ENCODE measurements around the gene FSTL4.

FSTL4 gene

GRCh38 chr5:133473291-133473690, 139.1 kb downstream of the FSTL4 start:
- DNase-seq, result no peak

GRCh38 chr5:133472829-133473228, 139.5 kb downstream of the FSTL4 start:
- DNase-seq, result no peak

GRCh38 chr5:133471699-133472098, 140.6 kb downstream of the FSTL4 start:
- DNase-seq, result no peak

DNA sequence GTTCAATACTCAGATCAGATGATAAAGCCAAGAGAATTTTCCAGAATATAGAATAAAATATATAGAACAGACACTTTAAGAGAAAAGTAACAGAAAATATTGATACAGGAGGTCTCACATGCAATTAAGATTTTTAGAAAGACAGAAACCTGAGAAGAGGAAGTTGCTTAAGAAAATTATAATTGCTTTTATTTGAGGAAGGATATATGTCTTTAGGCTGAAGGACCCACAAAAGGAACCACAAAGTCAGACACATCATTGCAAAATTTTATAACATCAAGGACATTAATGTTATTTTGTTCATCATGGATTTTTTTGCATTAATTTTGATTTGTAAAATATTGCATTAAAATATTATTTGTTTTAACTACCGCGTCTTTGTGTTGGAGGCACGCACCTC, 141.5 kb downstream of the FSTL4 start:
- no peak for DNase-seq

DNA sequence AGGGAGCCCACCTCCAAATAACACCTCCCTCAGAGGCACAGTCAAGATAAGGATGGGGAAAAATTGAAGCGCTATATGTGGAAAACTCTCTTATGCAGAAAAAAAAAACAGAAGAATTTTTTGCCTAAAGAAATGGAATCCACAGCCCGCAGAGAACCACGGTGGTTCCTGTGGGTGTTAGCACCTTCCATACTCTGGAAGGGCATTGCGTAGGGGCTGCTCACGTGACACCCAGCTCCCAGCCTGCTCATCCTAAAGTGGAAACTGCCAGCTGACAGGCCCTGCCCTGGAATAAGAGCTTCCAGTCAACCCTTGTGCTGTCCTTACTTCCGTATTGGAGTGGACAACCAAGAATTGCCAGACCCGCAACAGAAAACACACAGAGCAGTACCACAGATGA, 142.5 kb downstream of the FSTL4 start:
- no peak for DNase-seq

DNA sequence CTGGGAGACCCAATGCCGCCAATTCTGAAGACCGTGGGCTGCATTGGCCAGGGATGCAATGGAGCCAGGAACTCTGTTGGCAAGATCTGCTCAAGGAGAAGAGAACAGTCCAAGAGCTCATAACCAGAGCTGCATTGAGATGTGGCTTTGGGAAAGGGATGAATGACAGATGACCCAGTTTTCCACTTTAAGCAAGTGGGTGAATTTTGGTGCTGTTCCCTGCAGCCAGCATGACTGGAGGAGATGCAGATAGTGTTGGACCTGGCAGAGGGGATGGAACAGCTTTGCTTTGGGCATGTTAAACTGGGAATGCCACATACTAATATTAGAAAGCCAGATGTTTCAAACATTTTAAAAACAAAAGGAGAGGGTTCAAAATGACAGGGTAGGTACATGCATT, 143.1 kb downstream of the FSTL4 start:
- DNase-seq, result no peak

DNA sequence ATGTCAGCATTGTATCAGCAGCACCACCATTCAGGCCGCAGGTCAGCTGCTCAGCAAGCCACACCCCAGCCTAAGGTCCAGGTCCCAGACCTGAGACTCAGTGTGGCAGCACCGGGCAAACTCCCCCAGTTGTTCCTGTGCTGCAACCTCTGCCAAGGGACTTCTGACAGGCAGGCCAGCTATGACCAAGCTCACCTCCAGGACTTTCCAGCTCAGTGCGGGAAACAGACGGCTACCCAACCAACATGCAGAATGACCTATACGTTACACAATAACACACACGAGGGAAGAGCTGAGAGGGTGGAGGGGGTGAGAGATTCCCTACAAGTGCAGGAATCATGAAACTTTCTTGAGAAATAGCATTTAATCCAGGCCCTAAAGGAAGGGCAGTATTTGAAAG, 143.7 kb downstream of the FSTL4 start:
- DNase-seq, result no peak

DNA sequence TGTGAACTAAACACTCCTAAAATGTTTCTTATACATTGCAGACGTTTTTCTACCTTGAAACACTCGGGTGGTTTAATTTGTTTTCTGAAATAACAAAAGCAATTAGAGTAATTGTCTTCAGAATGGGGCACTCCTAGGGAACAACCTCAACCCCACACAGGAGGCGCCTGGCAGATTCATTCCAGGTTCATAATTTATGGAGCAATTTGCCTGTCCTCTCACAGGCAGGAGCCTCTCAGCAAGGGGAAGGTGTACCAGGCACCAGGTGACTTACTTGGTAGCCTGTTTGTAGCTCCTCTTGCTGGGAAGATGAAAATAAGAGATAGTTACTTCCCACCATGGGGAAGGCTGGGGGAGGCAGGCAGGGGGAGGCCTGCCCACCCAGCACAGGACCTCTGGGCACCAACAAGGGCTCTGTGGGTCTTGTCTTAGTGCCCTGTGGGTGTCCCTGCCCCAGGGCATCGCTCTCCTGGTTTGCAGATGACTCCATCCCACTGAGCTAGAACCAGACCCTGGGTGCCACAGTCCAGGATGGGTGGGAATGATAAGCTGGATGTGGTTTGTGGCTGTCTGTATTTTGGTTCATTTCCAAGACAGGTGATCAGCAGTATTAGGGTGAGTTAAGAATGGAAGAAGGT, 144.4 kb downstream of the FSTL4 start:
- no peak for DNase-seq

GRCh38 chr5:133467335-133467779, 145.0 kb downstream of the FSTL4 start:
- no peak for DNase-seq

DNA sequence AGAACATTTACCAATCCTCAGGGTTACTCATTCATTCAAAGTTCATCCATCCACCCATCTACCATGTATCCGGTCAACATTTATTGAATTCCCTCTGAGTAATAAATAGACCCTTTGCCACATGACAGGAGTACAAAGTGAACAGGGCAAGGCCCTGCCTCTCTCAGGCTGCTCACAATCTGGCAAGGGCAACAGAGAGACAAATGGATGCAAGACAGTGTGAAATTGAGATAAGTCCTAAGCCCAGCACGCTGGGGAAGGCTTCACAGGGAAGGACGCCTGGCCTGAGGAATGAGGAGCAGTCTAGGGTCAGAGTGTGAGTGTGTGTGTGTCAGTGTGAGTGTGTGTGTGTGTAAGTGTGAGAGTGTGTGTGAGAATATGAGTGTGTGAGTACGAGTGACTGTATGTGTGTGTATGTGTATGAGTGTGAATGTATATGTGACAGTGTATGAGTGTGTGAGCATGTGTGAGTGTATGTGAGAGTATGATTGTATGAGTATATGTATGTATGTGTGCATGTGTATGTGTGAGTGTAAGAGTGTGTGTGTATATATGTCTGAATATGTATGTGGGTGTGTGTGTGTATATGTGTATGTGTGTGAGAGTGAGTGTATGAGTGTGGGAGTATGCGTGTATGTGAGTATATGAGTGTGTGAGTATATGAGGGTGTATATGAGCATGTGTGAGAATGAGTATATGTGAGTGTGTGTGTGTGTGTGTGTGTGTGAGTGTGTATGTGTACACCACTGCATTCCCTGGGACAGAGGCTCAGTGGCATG, 145.6 kb downstream of the FSTL4 start:
- DNase-seq, result no peak

DNA sequence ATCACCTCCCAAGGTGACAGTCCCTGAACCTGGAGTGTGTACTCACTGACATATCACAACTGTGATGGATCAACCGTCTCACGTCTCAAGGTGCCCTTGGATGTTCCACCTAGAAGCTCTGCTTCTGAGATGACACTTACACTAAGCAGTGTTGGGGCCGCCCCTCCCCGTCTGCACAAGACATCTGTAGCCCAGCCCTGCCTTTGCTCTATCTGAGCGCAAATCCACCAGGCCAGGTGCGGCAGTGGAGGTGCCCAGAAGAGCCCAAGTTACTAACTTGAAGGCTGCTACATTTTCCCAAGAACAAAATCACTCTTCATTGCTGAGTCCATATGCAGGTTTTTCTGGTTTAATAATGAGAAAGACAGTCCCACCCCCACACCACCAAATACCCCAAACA, 148.3 kb downstream of the FSTL4 start:
- no peak for DNase-seq

- no peak for DNase-seq
Measured at GRCh38 chr5:133461796-133462516, 150.4 kb downstream of the FSTL4 start.

GRCh38 chr5:133460172-133460758, 152.1 kb downstream of the FSTL4 start:
- DNase-seq, result no peak

DNA sequence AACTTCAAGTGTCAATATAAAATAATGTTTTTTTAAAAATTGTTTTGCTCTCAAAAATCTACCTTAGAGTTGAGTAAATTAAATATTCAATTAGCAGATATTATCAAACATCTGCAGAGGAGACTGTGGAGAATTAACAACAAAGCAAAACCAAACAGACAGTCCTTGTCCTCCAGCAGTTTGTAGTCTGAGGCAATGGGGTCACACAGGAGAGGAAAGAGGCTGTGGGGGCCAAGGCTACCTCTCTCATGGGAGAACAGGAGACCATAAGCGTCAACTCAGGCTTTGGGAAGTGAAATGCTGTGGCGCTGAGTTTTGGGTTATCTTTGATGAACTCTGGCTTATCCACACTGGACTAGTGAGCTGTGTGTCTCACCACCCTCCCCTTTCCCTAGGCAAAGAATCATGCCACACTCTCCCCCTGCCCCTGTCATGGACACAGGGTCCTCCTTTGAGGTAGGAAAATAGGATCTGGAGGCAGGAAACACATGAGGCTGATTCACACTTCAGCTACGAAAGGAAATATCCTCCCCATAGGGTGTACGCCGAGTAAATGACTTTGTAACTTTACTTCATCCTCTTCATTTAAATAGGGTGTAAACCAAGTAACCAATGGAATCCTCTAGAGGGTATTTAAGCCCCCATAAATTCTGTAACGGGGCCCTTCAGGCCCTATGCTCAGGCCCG, 152.7 kb downstream of the FSTL4 start:
- DNase-seq, result no peak

GRCh38 chr5:133458435-133458834, 153.9 kb downstream of the FSTL4 start:
- no peak for DNase-seq

DNA sequence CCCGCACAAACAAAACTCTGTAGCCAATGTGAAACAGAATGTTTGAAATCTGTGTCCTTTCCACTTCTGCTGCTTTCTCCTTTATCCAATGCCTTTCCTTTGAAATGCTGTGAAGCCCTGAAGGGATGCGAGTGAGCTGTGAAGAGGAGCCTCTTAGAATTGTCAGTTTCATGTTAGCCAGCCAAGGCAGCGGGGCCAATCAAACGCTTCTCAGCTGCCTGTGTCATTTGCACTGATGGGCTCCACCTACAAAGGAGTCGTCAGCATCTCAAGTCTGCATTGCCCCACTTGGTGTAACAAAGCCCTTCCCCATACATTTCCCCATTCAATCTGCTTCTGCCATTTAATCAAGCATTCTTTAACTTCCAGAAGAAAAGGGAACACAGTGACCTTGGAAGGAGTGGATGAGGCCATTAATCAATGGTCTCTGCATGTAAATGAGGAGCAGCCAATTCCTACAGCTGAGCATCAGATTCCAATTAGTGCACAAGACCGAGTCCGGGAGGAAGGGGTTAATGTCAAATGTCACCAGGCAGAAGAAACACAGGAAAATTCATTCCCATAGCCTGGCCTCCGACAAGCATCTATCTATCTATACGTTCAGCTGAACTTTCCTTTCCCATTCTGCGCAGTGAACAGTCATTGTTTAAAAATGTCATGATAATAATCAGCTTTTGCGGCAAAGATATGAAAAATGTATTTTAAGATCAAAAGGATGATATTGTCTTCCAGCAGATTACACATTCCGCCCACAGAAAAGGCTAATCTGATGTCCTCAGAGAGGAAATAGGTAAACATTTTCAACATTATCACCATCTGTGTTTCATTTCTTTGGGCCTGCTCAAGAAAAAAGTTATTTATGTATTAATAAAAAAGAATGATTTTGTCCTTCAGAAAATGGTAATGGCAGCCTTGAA, 154.6 kb downstream of the FSTL4 start:
- DNase-seq, result no peak

GRCh38 chr5:133456933-133457402, 155.4 kb downstream of the FSTL4 start:
- DNase-seq, result no peak

- no peak for DNase-seq
Measured at GRCh38 chr5:133455676-133456075, 156.7 kb downstream of the FSTL4 start.

GRCh38 chr5:133454442-133454841, 157.9 kb downstream of the FSTL4 start:
- peak; percentile 15 for DNase-seq

GRCh38 chr5:133453831-133454230, 158.5 kb downstream of the FSTL4 start:
- DNase-seq, result no peak

- peak; percentile 50 for DNase-seq
Measured at GRCh38 chr5:133453084-133453780, 159.1 kb downstream of the FSTL4 start.

Data from activated CD8-positive, alpha-beta memory T cell treated with anti-CD3 and anti-CD28 coated beads for 24 hours (primary cell).